CD14-positive monocyte (primary cell): ENCODE measurements around the gene C2CD2. TPM values are rescaled to one million over a fixed set of nuclear protein-coding genes. Genes with fewer than 3 reads are reported as not detected.

Experiments used
- DNase-seq, 3 donors: peaks; one replicate each; pipeline ENCODE4 v3.0.0-alpha.2; 2011 to 2022
- H2AFZ ChIP-seq: 2 replicates; pipeline ENCODE4 v1.6.0; 2012; ENCODE audit warnings: mild to moderate bottlenecking, low read depth, low read length, inconsistent platforms; ENCODE audit not compliant: insufficient read depth, poor library complexity, severe bottlenecking
- H3K27ac ChIP-seq, 2 donors: 1 replicate in 1 of 2; 2 replicates in 1 of 2; pipeline ENCODE4 v1.5.1; 2012 to 2013; ENCODE audit warnings: low read length in 2 of 2, control low read depth in 1 of 2, inconsistent platforms in 1 of 2, low read depth in 1 of 2, mild to moderate bottlenecking in 1 of 2
- H3K27me3 ChIP-seq, 2 donors: one replicate each; pipeline versions ENCODE4 v1.6.0 to v1.6.1; 2011 to 2013; ENCODE audit warnings: low read length in 2 of 2; ENCODE audit not compliant: control insufficient read depth in 2 of 2, insufficient read depth in 2 of 2
- H3K36me3 ChIP-seq, 2 donors: replicated peaks in 1 of 2; 1 replicate in 1 of 2; 2 replicates in 1 of 2; pipeline versions ENCODE4 v1.5.1 to v1.6.1; 2012 to 2013; ENCODE audit warnings: low read length in 2 of 2, control low read depth in 1 of 2, inconsistent platforms in 1 of 2, mild to moderate bottlenecking in 1 of 2; ENCODE audit not compliant: insufficient read depth in 2 of 2, control insufficient read depth in 1 of 2
- H3K4me1 ChIP-seq, 2 donors: 1 replicate in 1 of 2; 2 replicates in 1 of 2; pipeline versions ENCODE4 v1.5.1 to v1.6.1; 2012 to 2013; ENCODE audit warnings: low read length in 2 of 2, control low read depth in 1 of 2, inconsistent platforms in 1 of 2, mild to moderate bottlenecking in 1 of 2, moderate library complexity in 1 of 2; ENCODE audit not compliant: insufficient read depth in 2 of 2, control insufficient read depth in 1 of 2
- H3K4me2 ChIP-seq: replicated peaks from 2 replicates; pipeline ENCODE3; 2012; ENCODE audit warnings: low read length, moderate library complexity, mild to moderate bottlenecking; ENCODE audit not compliant: poor library complexity, severe bottlenecking; ENCODE audit errors: extremely low read depth
- H3K4me3 ChIP-seq, 3 experiments: fragments of 200-600 bp in 1 of 3; sonication (generic) in 1 of 3; replicated peaks in 1 of 3; 1 replicate in 2 of 3; 2 replicates in 1 of 3; pipeline ENCODE4 v1.5.1; 2011 to 2013; ENCODE audit warnings: low read length in 3 of 3, mild to moderate bottlenecking in 3 of 3, control low read depth in 2 of 3, low read depth in 2 of 3, inconsistent platforms in 1 of 3, moderate library complexity in 1 of 3
- H3K79me2 ChIP-seq: 2 replicates; pipeline ENCODE4 v1.6.0; 2012; ENCODE audit warnings: mild to moderate bottlenecking, control low read depth, inconsistent platforms, low read length, moderate library complexity; ENCODE audit not compliant: insufficient read depth
- H3K9ac ChIP-seq: 2 replicates; pipeline ENCODE4 v1.6.0; 2017; ENCODE audit warnings: low read length, mild to moderate bottlenecking; ENCODE audit not compliant: insufficient read depth, poor library complexity, severe bottlenecking
- H3K9me3 ChIP-seq, 2 donors: replicated peaks in 1 of 2; 1 replicate in 1 of 2; 2 replicates in 1 of 2; pipeline versions ENCODE4 v1.5.1 to v1.6.1; 2012 to 2013; ENCODE audit warnings: low read length in 2 of 2, control low read depth in 1 of 2; ENCODE audit not compliant: control insufficient read depth in 1 of 2, insufficient read depth in 1 of 2
- H4K20me1 ChIP-seq: 2 replicates; pipeline ENCODE4 v1.6.0; 2012; ENCODE audit warnings: mild to moderate bottlenecking, low read length, control low read depth, moderate library complexity; ENCODE audit not compliant: insufficient read depth
- H3K27ac Mint-ChIP-seq, 7 donors: one replicate each; pipeline ENCODE4 v1.8.0; 2020; ENCODE audit warnings: mild to moderate bottlenecking in 7 of 7, mixed read lengths in 7 of 7, moderate library complexity in 6 of 7, inconsistent platforms in 2 of 7
- H3K27me3 Mint-ChIP-seq, 3 donors: one replicate each; pipeline ENCODE4 v1.8.0; 2021 to 2022; ENCODE audit warnings: low read depth in 3 of 3, mild to moderate bottlenecking in 3 of 3, mixed read lengths in 3 of 3, moderate library complexity in 3 of 3, inconsistent platforms in 1 of 3
- H3K36me3 Mint-ChIP-seq, 2 donors: one replicate each; pipeline ENCODE4 v1.8.0; 2020; ENCODE audit warnings: mixed read lengths in 2 of 2, inconsistent platforms in 1 of 2, mild to moderate bottlenecking in 1 of 2
- H3K4me1 Mint-ChIP-seq: one replicate; pipeline ENCODE4 v1.8.0; 2020; ENCODE audit warnings: mild to moderate bottlenecking, mixed read lengths
- H3K4me3 Mint-ChIP-seq, 2 donors: one replicate each; pipeline ENCODE4 v1.8.0; 2020; ENCODE audit warnings: mild to moderate bottlenecking in 2 of 2, mixed read lengths in 2 of 2, moderate library complexity in 1 of 2
- H3K9me3 Mint-ChIP-seq, 7 donors: one replicate each; pipeline ENCODE4 v1.8.0; 2020 to 2022; ENCODE audit warnings: mixed read lengths in 7 of 7, mild to moderate bottlenecking in 6 of 7, moderate library complexity in 6 of 7, inconsistent platforms in 2 of 7
- CTCF ChIP-seq: fragments of 200-600 bp; IDR thresholded peaks from one replicate; pipeline ENCODE4 v1.8.0; 2022; ENCODE audit warnings: antibody characterized with exemption, mild to moderate bottlenecking
- WGBS: methylation state at CpG from one replicate; pipeline ENCODE4 v1.1.5; 2013; ENCODE audit warnings: missing lambda C conversion rate; ENCODE audit not compliant: insufficient coverage; 5-methylcytosine and 5-hydroxymethylcytosine counted together
- intact Hi-C, 2 donors: fragments of 100-400 bp; cut with micrococcal nuclease; formaldehyde crosslinking; loops; one replicate each; pipeline versions ENCODE4 v1.15.0 to v1.15.1; 2023
- polyA plus RNA-seq, 3 donors: library from polyadenylated mRNA; depleted of rRNA in 1 of 3; unstranded in 2 of 3; stranded (reverse) in 1 of 3; fragments of 300-500 nt in 2 of 3; fragments of >200 nt in 1 of 3; fragmentation: Illumina TruSeq in 2 of 3; gene quantifications; 1 replicate in 2 of 3; 2 replicates in 1 of 3; pipeline ENCODE4 v1.2.3, GENCODE V29; 2012 to 2021

C2CD2 gene
- polyA plus RNA-seq, 3 donors, result 1.4 to 17.0 (median 3.8) TPM

- Histone ChIP-seq H3K9ac (no peak overlapping the region), H3K79me2 (no peaks in the 10 kb centered on the region), H3K36me3 (peaks cover 35 to 71% of the 10 kb centered on the region in 2 donors), H3K4me1 (no peaks in the 10 kb centered on the region), H3K4me2 (no peak overlapping the region), H4K20me1 (no peaks in the 10 kb centered on the region), H3K27me3 (no peaks in the 10 kb centered on the region), H2AFZ (no peak overlapping the region), H3K27ac (no peak overlapping the region), H3K4me3 (no peak overlapping the region), H3K9me3 (peaks cover 0 to 12% of the 10 kb centered on the region in 2 donors)
- intact Hi-C loops, result no loop called here
- H3K9me3 Mint-ChIP-seq, result peaks cover 0 to 10% (median 2%) of the 10 kb centered on the region in 7 donors
- no peak for TF ChIP-seq CTCF
- no peak for DNase-seq
- over 99% methylated on average over 16 of the region's 16 CpGs for WGBS
- no peaks in the 10 kb centered on the region for H3K4me1 Mint-ChIP-seq
- H3K27me3 Mint-ChIP-seq, result no peaks in the 10 kb centered on the region
- H3K36me3 Mint-ChIP-seq, result peaks cover 46 to 57% of the 10 kb centered on the region in 2 donors
- H3K27ac Mint-ChIP-seq, result no peak overlapping the region
- no peak overlapping the region for H3K4me3 Mint-ChIP-seq
These were observed 37.8 kb upstream of the C2CD2 start for GRCh38 chr21:41991659-41992058.

GRCh38 chr21:41989698-41990097 lies 35.9 kb upstream of the C2CD2 start:
- peaks cover 35 to 52% of the 10 kb centered on the region in 2 donors for H3K36me3 ChIP-seq

More at GRCh38 chr21:41989698-41990097, 35.9 kb upstream of the C2CD2 start:
- Histone ChIP-seq H3K27ac (no peak overlapping the region), H3K9me3 (no peaks in the 10 kb centered on the region), H3K4me1 (no peaks in the 10 kb centered on the region), H3K4me3 (no peak overlapping the region), H2AFZ (no peak overlapping the region), H3K9ac (no peak overlapping the region), H3K79me2 (no peaks in the 10 kb centered on the region), H3K4me2 (no peak overlapping the region), H4K20me1 (no peaks in the 10 kb centered on the region), H3K27me3 (no peaks in the 10 kb centered on the region)
- WGBS, result no CpG with 5 or more reads among the region's 2 CpGs
- no peak for DNase-seq
- peaks cover 0 to 2% (median 0%) of the 10 kb centered on the region in 7 donors for H3K9me3 Mint-ChIP-seq
- no peaks in the 10 kb centered on the region for H3K4me1 Mint-ChIP-seq
- H3K27me3 Mint-ChIP-seq, result no peaks in the 10 kb centered on the region
- no peak for TF ChIP-seq CTCF
- intact Hi-C loops, result no loop called here
- H3K4me3 Mint-ChIP-seq, result no peak overlapping the region
- no peak overlapping the region for H3K27ac Mint-ChIP-seq
- peaks cover 33 to 44% of the 10 kb centered on the region in 2 donors for H3K36me3 Mint-ChIP-seq
